Activated naive CD8-positive, alpha-beta T cell treated with anti-CD3 and anti-CD28 coated beads, Interleukin-2, amount 10 ng/mL, durations not matched to agents 7 days and 5 days (primary cell): ENCODE measurements around the gene SYK. TPM values are rescaled to one million over a fixed set of nuclear protein-coding genes. Genes with fewer than 3 reads are reported as not detected.
"Not testable (repeated sequence)": the region's sequence is repeated elsewhere in the genome, so short reads cannot be mapped to it uniquely, and the experiment has no call there.

Experiments used
- ATAC-seq: fragments of 150-1000 bp; cut with Tn5 transposase; one replicate; pipeline ENCODE4 v1.10.0; 2021; ENCODE audit warnings: low read depth, moderate library complexity
- POLR2A ChIA-PET: fragments of 350-600 bp; sonication (Branson Sonifier 250); formaldehyde crosslinking; loops from one replicate; lab custom pipeline; 2021; ENCODE audit warnings: antibody characterized with exemption; lab: Charles Lee
- DNase-seq: peaks from one replicate; pipeline ENCODE4 v3.0.0; 2021
- H3K27ac Mint-ChIP-seq: one replicate; pipeline ENCODE4 v1.8.0; 2022; ENCODE audit warnings: mild to moderate bottlenecking, mixed read lengths
- H3K27me3 Mint-ChIP-seq: one replicate; pipeline ENCODE4 v1.8.0; 2022; ENCODE audit warnings: mild to moderate bottlenecking, moderate library complexity, mixed read lengths
- H3K36me3 Mint-ChIP-seq: one replicate; pipeline ENCODE4 v1.8.0; 2021; ENCODE audit warnings: mild to moderate bottlenecking, mixed read lengths
- H3K4me1 Mint-ChIP-seq: one replicate; pipeline ENCODE4 v1.8.0; 2021; ENCODE audit warnings: mixed read lengths
- H3K4me3 Mint-ChIP-seq: one replicate; pipeline ENCODE4 v1.8.0; 2022; ENCODE audit warnings: mild to moderate bottlenecking, moderate library complexity, mixed read lengths
- H3K9me3 Mint-ChIP-seq: one replicate; pipeline ENCODE4 v1.8.0; 2021; ENCODE audit warnings: mixed read lengths
- total RNA-seq, 2 experiments: library from RNA; stranded (reverse); gene quantifications; one replicate each; pipeline ENCODE4 v1.2.3, GENCODE V29; 2021

Gene SYK
- total RNA-seq, 2 experiments from 2014 or later, result 0.69 to 0.82 TPM

DNA sequence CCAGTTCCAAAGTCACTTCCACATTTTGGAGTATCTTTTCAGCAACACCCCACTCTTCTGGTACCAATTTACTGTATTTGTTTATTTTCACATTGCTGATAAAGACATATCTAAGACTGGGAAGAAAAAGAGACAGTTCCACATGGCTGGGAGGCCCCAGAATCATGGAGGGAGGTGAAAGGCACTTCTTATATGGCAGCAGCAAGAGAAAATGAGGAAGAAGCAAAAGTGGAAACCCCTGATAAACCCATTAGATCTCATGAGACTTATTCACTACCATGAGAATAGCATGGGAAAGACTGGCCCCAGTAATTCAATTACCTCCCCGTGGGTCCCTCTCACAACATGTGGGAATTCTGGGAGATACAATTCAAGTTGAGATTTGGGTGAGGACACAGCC lies 19.6 kb downstream of the SYK start:
- H3K9me3 Mint-ChIP-seq, H3K27ac Mint-ChIP-seq, H3K36me3 Mint-ChIP-seq, POLR2A ChIA-PET, ATAC-seq, DNase-seq, H3K4me1 Mint-ChIP-seq, H3K4me3 Mint-ChIP-seq: not testable (repeated sequence)
- H3K27me3 Mint-ChIP-seq, result peaks cover 24% of the 10 kb centered on the region

GRCh38 chr9:90821697-90822096 lies 20.1 kb downstream of the SYK start:
- Mint-ChIP-seq H3K27ac (no peak overlapping the region), H3K9me3 (peaks cover 5% of the 10 kb centered on the region), H3K36me3 (no peaks in the 10 kb centered on the region), H3K27me3 (peaks cover 26% of the 10 kb centered on the region), H3K4me3 (no peak overlapping the region), H3K4me1 (no peaks in the 10 kb centered on the region)
- no peak for DNase-seq
- ATAC-seq, result no peak
- POLR2A ChIA-PET, result no interaction called here

DNA sequence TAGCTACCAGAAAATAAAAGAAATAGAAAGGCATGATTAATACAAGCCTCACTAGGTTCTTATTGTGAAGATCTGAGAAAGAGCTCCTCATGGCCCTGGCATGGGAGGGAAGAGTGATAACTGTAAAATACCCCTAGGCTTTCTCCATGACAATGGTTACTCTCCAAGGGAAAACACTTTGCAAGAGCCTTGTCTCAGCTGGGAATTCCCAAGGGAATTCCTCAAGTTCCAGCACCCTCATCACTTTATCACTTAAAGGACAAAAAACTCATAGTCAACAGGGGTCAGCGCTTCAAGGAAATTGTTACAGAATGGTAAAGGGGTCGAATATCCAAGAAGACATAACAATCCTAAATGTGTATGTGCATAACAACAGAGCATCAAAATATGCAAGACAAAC lies 21.2 kb downstream of the SYK start:
- DNase-seq (no peak), ATAC-seq (no peak)
- Mint-ChIP-seq H3K9me3 (peaks cover 4% of the 10 kb centered on the region), H3K36me3 (no peaks in the 10 kb centered on the region), H3K4me3 (no peak overlapping the region), H3K27me3 (peaks cover 25% of the 10 kb centered on the region), H3K4me1 (no peaks in the 10 kb centered on the region), H3K27ac (no peak overlapping the region)
- POLR2A ChIA-PET, result no interaction called here

- Mint-ChIP-seq H3K27ac (no peak overlapping the region), H3K4me3 (no peak overlapping the region), H3K9me3 (no peaks in the 10 kb centered on the region), H3K36me3 (no peaks in the 10 kb centered on the region), H3K27me3 (peaks cover 25% of the 10 kb centered on the region), H3K4me1 (no peaks in the 10 kb centered on the region)
- POLR2A ChIA-PET, result no interaction called here
- no peak for ATAC-seq
- DNase-seq, result no peak
Observed at GRCh38 chr9:90825586-90825985, 24.0 kb downstream of the SYK start.

DNA sequence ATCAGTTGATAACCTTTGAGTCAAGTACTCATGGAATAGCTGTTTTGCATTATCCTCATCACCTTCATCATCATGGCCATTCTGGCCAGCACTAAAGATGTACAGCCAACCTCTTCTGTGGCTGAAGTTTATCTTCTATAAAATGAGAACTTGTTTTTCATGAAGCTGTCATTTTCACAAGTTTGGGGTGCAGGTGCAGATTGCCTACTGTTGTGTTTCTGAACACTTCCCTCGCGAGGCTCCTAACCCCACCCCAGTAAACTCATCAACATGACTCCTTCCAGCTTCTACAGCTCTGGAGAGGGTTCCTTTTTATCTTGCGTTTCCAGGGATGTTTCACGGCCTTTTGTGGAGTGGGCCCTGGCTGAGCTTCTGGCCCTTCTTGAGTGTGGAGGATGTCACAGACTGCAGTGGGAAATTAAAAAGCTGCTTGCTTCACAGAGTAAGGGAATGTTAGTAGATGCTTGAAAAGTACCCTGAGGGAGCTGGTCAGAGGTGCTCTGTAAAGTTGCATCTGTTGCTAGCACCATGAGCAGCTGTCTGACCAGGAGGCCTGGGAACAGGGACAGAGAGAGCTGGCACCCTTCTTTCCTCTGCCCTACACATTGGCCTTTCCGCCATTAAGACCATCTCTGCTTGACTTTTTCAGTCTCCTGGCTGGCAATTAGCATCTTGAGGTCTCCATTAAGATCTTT lies 24.9 kb downstream of the SYK start:
- Mint-ChIP-seq H3K4me1 (no peaks in the 10 kb centered on the region), H3K4me3 (no peak overlapping the region), H3K27ac (no peak overlapping the region), H3K36me3 (no peaks in the 10 kb centered on the region), H3K27me3 (peaks cover 29% of the 10 kb centered on the region), H3K9me3 (no peaks in the 10 kb centered on the region)
- ATAC-seq, result no peak
- DNase-seq, result no peak
- POLR2A ChIA-PET, result no interaction called here

DNA sequence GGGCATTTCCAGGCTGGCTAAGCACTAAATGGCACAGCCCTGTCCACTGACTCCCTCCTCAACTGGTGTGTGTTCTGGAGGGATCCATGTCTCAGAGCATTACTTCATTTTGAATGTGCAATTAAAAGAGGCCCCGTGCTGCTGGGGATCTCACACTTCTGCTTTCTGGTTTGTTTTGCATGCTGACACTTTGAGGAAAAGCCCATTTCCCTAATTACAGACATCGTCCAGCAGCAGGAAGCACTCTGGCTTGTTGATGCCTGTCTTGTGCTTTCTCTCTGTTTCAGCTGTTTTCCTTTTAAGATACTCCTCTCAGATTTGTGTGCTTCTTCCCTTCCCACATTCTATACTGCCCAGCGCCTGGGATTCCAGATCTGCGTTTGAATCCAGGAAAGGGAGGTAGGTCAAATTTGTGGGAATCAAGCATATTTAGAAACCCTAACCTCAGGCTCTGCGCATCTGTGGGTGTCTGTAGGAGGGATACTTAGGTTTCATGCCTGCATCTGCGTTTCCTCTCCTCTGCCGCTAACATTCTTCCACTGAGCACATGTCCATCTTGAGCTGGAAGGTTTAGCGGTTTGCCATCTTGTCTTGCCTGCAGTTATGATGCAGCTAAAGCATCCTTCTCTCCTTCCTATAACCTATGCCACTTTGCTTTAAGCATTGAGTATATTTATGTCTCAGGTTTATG lies 25.7 kb downstream of the SYK start:
- Mint-ChIP-seq H3K4me3 (no peak overlapping the region), H3K9me3 (no peaks in the 10 kb centered on the region), H3K36me3 (no peaks in the 10 kb centered on the region), H3K27me3 (peaks cover 29% of the 10 kb centered on the region), H3K4me1 (no peaks in the 10 kb centered on the region), H3K27ac (no peak overlapping the region)
- no peak for ATAC-seq
- POLR2A ChIA-PET, result no interaction called here
- DNase-seq, result no peak

- peaks cover 26% of the 10 kb centered on the region for H3K27me3 Mint-ChIP-seq
- no peaks in the 10 kb centered on the region for H3K36me3 Mint-ChIP-seq
- POLR2A ChIA-PET, result no interaction called here
- H3K4me1 Mint-ChIP-seq, result no peaks in the 10 kb centered on the region
- no peak overlapping the region for H3K4me3 Mint-ChIP-seq
- no peak for ATAC-seq
- no peaks in the 10 kb centered on the region for H3K9me3 Mint-ChIP-seq
- no peak for DNase-seq
- H3K27ac Mint-ChIP-seq, result no peak overlapping the region
Observed at GRCh38 chr9:90830051-90830450, 28.4 kb downstream of the SYK start.

DNA sequence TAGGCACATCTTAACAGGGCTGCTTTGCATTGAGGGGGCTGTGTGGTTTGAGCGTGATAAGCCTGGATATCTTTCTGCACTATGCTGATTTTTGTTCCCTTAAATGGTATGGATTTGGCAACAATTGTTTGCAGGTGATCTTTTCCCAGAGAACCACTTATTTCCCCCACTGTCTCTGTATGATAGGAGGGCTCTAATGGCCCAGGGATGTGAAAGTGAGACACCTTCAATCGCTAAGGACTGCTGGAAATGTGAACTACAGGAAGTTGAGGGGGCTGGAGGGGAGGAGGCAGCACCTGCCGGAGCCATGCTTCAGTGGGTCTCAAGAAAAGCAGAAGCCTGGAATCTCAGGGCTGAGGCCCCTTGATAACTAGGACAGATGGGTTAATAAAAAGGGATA lies 29.4 kb downstream of the SYK start:
- ATAC-seq (no peak), DNase-seq (no peak)
- Mint-ChIP-seq H3K4me3 (no peak overlapping the region), H3K9me3 (no peaks in the 10 kb centered on the region), H3K27ac (no peak overlapping the region), H3K27me3 (peaks cover 21% of the 10 kb centered on the region), H3K4me1 (no peaks in the 10 kb centered on the region), H3K36me3 (no peaks in the 10 kb centered on the region)
- POLR2A ChIA-PET, result no interaction called here

- no peaks in the 10 kb centered on the region for H3K36me3 Mint-ChIP-seq
- no peak for ATAC-seq
- peaks cover 17% of the 10 kb centered on the region for H3K27me3 Mint-ChIP-seq
- POLR2A ChIA-PET, result no interaction called here
- H3K4me3 Mint-ChIP-seq, result no peak overlapping the region
- DNase-seq, result no peak
- no peaks in the 10 kb centered on the region for H3K4me1 Mint-ChIP-seq
- no peak overlapping the region for H3K27ac Mint-ChIP-seq
- H3K9me3 Mint-ChIP-seq, result no peaks in the 10 kb centered on the region
Observed at GRCh38 chr9:90832261-90832660, 30.6 kb downstream of the SYK start.

DNA sequence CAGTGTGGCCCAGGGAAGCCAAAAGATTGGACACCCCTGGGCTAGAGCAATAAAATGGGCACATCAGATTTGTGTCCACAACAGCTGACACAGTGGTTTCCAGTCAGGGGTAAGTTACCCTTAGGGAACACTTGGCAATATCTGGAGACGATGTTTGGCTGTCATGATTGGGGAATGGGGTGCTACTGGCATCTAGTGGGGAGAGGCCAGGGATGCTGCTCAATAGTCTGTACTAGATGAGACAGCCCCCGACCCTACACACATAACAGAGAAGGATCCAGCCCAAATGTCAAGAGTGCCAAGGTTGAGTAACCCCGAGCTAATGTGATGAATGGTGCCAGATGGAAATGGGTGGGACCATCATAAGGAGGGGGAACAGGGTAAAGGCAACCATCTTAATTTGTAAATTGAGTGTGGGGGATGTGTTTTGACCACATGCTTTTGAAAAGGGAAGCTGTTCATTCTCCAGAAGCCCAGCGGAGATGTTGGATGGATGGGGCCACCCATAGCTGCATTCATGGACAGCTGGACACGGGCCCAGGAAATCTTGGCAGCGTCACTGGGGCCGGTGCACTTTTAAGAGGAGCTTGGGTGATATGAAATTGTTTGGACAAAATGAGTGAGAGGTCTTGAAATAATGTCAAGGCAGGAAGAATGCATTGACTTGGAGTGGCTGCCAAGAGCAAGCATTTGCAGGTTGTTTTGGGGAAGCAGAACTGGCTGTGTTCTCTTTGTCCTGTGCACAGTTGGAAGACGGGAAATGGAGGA lies 33.4 kb downstream of the SYK start:
- POLR2A ChIA-PET, result no interaction called here
- DNase-seq (no peak), ATAC-seq (no peak)
- Mint-ChIP-seq H3K4me3 (no peak overlapping the region), H3K27me3 (peaks cover 14% of the 10 kb centered on the region), H3K27ac (no peak overlapping the region), H3K4me1 (no peaks in the 10 kb centered on the region), H3K9me3 (no peaks in the 10 kb centered on the region), H3K36me3 (no peaks in the 10 kb centered on the region)

GRCh38 chr9:90836411-90837080 lies 34.9 kb downstream of the SYK start:
- POLR2A ChIA-PET, result no interaction called here
- no peak overlapping the region for H3K27ac Mint-ChIP-seq
- DNase-seq (no peak), ATAC-seq (no peak)
- H3K36me3 Mint-ChIP-seq, result no peaks in the 10 kb centered on the region
- no peaks in the 10 kb centered on the region for H3K9me3 Mint-ChIP-seq
- peaks cover 11% of the 10 kb centered on the region for H3K27me3 Mint-ChIP-seq
- H3K4me1 Mint-ChIP-seq, result no peaks in the 10 kb centered on the region
- no peak overlapping the region for H3K4me3 Mint-ChIP-seq

GRCh38 chr9:90838098-90838497 lies 36.5 kb downstream of the SYK start:
- H3K27me3 Mint-ChIP-seq, result peaks cover 11% of the 10 kb centered on the region
- H3K4me3 Mint-ChIP-seq, result no peak overlapping the region
- no peaks in the 10 kb centered on the region for H3K9me3 Mint-ChIP-seq
- no peak overlapping the region for H3K27ac Mint-ChIP-seq
- POLR2A ChIA-PET, result no interaction called here
- ATAC-seq, result no peak
- no peaks in the 10 kb centered on the region for H3K4me1 Mint-ChIP-seq
- no peak for DNase-seq
- H3K36me3 Mint-ChIP-seq, result no peaks in the 10 kb centered on the region

DNA sequence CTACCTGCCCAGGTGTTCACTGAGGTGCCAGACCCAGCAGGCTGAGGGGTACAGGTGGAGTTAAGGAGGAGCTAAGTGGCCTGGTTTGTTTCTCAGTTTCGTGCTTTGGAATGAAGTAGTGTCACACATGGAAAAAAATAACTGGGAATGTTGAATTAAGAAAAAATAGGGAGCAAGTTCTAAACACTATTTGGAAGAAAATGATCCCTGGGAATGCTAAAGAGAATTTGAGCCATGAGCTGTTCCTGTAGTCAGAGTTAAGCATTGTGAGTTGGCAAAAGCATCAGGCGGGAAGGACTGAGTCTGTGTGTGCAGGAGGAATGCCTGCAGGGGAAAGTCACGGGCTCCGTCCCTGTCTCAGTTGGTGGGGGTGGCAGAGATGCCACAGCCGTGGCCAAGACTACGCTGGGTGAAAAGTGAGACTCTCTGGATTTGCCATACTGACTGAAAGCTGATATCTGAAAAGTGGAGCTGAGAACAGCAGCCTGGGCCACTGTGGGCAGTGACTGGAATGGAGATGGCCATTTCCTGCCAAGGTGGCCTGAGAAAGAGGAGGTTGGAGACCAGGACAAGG lies 37.0 kb downstream of the SYK start:
- no peaks in the 10 kb centered on the region for H3K9me3 Mint-ChIP-seq

More for the DNA sequence above, 37.0 kb downstream of the SYK start:
- POLR2A ChIA-PET, result no interaction called here
- DNase-seq, result no peak
- Mint-ChIP-seq H3K4me1 (no peaks in the 10 kb centered on the region), H3K27me3 (peaks cover 11% of the 10 kb centered on the region), H3K27ac (no peak overlapping the region), H3K4me3 (no peak overlapping the region), H3K36me3 (no peaks in the 10 kb centered on the region)
- ATAC-seq, result no peak
